HepG2 (cell line): ENCODE data around the gene CCDC116. TPM values are rescaled to one million over a fixed set of nuclear protein-coding genes. Genes with fewer than 3 reads are reported as not detected.

Experiments
- ARID3A ChIP-seq: IDR thresholded peaks from 2 replicates; pipeline ENCODE4 v1.6.1; 2012; ENCODE audit warnings: low read depth, low read length, improper control_type of control experiment
- ATRX ChIP-seq: sonication (generic); formaldehyde crosslinking; IDR thresholded peaks from 2 replicates; pipeline ENCODE4 v1.4.0; 2020; ENCODE audit warnings: missing genetic modification reagents, borderline replicate concordance
- GZF1 ChIP-seq: sonication (generic); formaldehyde crosslinking; IDR thresholded peaks from 2 replicates; pipeline ENCODE4 v1.5.1; 2020; ENCODE audit warnings: mild to moderate bottlenecking, missing genetic modification reagents
- KAT8 ChIP-seq: IDR thresholded peaks from 2 replicates; pipeline ENCODE4 v1.6.1; 2016; ENCODE audit warnings: missing genetic modification reagents, missing compliant biosample characterization
- KLF6 ChIP-seq: IDR thresholded peaks from 2 replicates; pipeline ENCODE4 v1.8.0; 2016; ENCODE audit warnings: missing biosample characterization, missing genetic modification reagents
- MTA3 ChIP-seq: sonication (generic); formaldehyde crosslinking; IDR thresholded peaks from 2 replicates; pipeline ENCODE4 v1.4.0; 2020; ENCODE audit warnings: missing genetic modification reagents
- PPARG ChIP-seq: conservative IDR thresholded peaks from 2 replicates; pipeline ENCODE4 v1.6.1; 2016; ENCODE audit warnings: missing biosample characterization, missing genetic modification reagents
- RFX5 ChIP-seq: IDR thresholded peaks from 2 replicates; pipeline ENCODE4 v1.6.1; 2011; ENCODE audit warnings: low read depth, low read length, improper control_type of control experiment
- ZBTB1 ChIP-seq: sonication (generic); formaldehyde crosslinking; IDR thresholded peaks from 2 replicates; pipeline ENCODE4 v1.4.0; 2020; ENCODE audit warnings: missing genetic modification reagents, borderline replicate concordance
- ZNF232 ChIP-seq: sonication (generic); formaldehyde crosslinking; IDR thresholded peaks from 2 replicates; pipeline ENCODE4 v1.4.0; 2020; ENCODE audit warnings: missing genetic modification reagents, borderline replicate concordance
- ZNF235 ChIP-seq: sonication (generic); formaldehyde crosslinking; IDR thresholded peaks from 2 replicates; pipeline ENCODE4 v1.8.1; 2023; ENCODE audit warnings: mild to moderate bottlenecking, missing genetic modification reagents, borderline replicate concordance
- ZNF280D ChIP-seq: sonication (generic); formaldehyde crosslinking; IDR thresholded peaks from 2 replicates; pipeline ENCODE4 v1.5.1; 2020; ENCODE audit warnings: mild to moderate bottlenecking, missing genetic modification reagents
- ZNF318 ChIP-seq: sonication (generic); formaldehyde crosslinking; IDR thresholded peaks from 2 replicates; pipeline ENCODE4 v1.4.0; 2020; ENCODE audit warnings: mild to moderate bottlenecking, missing genetic modification reagents
- ZNF503 ChIP-seq: sonication (generic); formaldehyde crosslinking; IDR thresholded peaks from 2 replicates; pipeline ENCODE4 v1.4.0; 2020; ENCODE audit warnings: missing genetic modification reagents
- ZZZ3 ChIP-seq: sonication (generic); formaldehyde crosslinking; IDR thresholded peaks from 2 replicates; pipeline ENCODE4 v1.4.0; 2020; ENCODE audit warnings: missing genetic modification reagents, mild to moderate bottlenecking, borderline replicate concordance
- polyA plus RNA-seq, 8 experiments: library from polyadenylated mRNA; depleted of rRNA in 3 of 8; stranded (reverse) in 7 of 8; unstranded in 1 of 8; fragments of >200 nt; fragmentation: Illumina TruSeq in 4 of 8; extraction: Trizol in 4 of 8; gene quantifications; 2 replicates each; pipeline versions ENCODE4 v1.2.1 to v1.2.3, GENCODE V29; 2011 to 2016; ENCODE audit warnings: low read depth in 4 of 8, missing spikeins in 1 of 8, mixed read lengths in 1 of 8; ENCODE audit not compliant: insufficient read depth in 1 of 8
- total RNA-seq, 5 experiments: library from RNA; depleted of rRNA; stranded (reverse); fragments of >200 nt; fragmentation: Illumina TruSeq; extraction: Trizol; gene quantifications; 2 replicates each; pipeline ENCODE4 v1.2.3, GENCODE V29; 2016; ENCODE audit warnings: low read depth in 1 of 5

The CCDC116 gene
- total and polyA plus RNA-seq, 2 of the 13 experiments (the other 11 are each of a cell fraction or from before 2014, with no cell fraction given): 0.15 to 0.33 TPM

- no peak for TF ChIP-seq ARID3A
- no peak for TF ChIP-seq ZNF318 (CRISPR knock-in tag)
- no peak for TF ChIP-seq PPARG (CRISPR knock-in tag)
- TF ChIP-seq ZZZ3 (CRISPR knock-in tag): no peak
- TF ChIP-seq ZNF503: no peak
- no peak for TF ChIP-seq ZNF280D (CRISPR knock-in tag)
- no peak for TF ChIP-seq MTA3 (CRISPR knock-in tag)
- peak; percentile 71 for TF ChIP-seq KAT8 (CRISPR knock-in tag)
- TF ChIP-seq ZNF235 (CRISPR knock-in tag): no peak
- no peak for TF ChIP-seq ZNF232 (CRISPR knock-in tag)
- TF ChIP-seq KLF6: no peak
- TF ChIP-seq RFX5: no peak; the same call in 1 of the 2 replicates
- TF ChIP-seq ZBTB1: no peak
- TF ChIP-seq ATRX: no peak
- TF ChIP-seq GZF1 (CRISPR knock-in tag): no peak
These were observed 19.5 kb downstream of the CCDC116 start (continued) for GRCh38 chr22:21652010-21652546.
